A673 (cell line): ENCODE data around the gene NINJ2.

Source experiments
- EZH2 ChIP-seq: fragments of 200-600 bp; sonication (generic); IDR thresholded peaks from 2 replicates; pipeline ENCODE4 v1.6.1; 2017; ENCODE audit warnings: borderline replicate concordance, low read depth, mild to moderate bottlenecking, mixed read lengths, antibody characterized with exemption, low read length; ENCODE audit not compliant: poor library complexity, severe bottlenecking
- TF ChIP-seq, protein P1 (sequence below): fragments of 300-800, 200-600 bp; sonication (generic); conservative IDR thresholded peaks from 2 replicates; pipeline ENCODE4 v1.5.1; 2017; ENCODE audit warnings: low read depth, mild to moderate bottlenecking, antibody characterized with exemption, low read length, moderate library complexity, mixed read lengths

DNA sequence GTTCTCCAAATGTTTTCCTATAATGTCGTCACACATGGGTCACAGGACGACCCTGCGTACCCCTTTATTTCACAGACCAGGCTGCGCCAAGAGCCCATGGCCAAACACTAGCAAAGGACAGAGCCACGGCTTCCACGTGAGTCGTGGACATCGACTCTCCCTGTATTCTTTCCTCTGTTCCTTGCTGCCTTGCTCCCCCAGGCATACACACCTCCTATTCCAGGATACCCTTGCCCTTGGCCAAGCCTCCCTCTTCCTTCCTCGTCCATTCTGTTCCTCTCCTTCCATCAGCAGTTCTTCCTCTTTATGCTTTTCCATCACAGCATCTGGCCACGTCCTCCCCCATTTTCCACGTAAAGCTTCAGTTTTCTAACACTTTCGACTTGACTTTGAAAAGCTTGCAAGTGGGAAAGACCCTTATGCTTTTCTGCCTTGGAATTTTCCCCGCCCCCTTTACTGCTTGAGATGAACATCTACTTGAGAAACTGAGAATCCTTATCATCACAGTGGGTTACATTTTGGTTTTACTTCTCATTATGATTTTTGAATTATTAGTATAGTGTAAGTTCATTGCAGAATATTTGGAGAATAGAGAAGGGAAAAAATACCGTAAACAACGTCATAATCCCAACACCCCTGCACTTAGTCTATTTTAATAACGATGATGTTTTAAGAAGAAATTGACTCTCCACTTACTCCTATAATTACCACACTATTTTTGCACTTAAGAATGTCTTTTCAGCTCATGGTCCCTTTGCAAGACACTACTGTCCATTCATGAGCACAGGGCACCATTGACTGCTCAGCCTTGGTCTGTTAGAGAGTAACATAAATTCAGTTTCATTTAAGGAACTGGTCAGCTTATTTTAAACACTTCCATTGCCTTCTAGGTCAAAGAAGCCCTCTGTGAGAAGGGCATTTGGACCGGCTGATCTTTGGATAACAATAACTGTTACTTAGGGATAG is 15.8 kb upstream of the NINJ2 start:
- TF ChIP-seq EZH2, result no peak
- TF ChIP-seq, protein P1, sequence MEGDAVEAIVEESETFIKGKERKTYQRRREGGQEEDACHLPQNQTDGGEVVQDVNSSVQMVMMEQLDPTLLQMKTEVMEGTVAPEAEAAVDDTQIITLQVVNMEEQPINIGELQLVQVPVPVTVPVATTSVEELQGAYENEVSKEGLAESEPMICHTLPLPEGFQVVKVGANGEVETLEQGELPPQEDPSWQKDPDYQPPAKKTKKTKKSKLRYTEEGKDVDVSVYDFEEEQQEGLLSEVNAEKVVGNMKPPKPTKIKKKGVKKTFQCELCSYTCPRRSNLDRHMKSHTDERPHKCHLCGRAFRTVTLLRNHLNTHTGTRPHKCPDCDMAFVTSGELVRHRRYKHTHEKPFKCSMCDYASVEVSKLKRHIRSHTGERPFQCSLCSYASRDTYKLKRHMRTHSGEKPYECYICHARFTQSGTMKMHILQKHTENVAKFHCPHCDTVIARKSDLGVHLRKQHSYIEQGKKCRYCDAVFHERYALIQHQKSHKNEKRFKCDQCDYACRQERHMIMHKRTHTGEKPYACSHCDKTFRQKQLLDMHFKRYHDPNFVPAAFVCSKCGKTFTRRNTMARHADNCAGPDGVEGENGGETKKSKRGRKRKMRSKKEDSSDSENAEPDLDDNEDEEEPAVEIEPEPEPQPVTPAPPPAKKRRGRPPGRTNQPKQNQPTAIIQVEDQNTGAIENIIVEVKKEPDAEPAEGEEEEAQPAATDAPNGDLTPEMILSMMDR, result no peak
